LNCAP (cell line): Measurements from ENCODE around the gene HEATR1.

Experiments
- CTCF ChIP-seq: fragments of 450-650 bp; IDR thresholded peaks from 2 replicates; pipeline ENCODE4 v1.5.1; 2017; ENCODE audit warnings: mild to moderate bottlenecking

The HEATR1 gene

GRCh38 chr1:236530286-236530685 is 74.0 kb downstream of the HEATR1 start:
- TF ChIP-seq CTCF, result no peak

- no peak for TF ChIP-seq CTCF
Observed at GRCh38 chr1:236526079-236526478, 78.2 kb downstream of the HEATR1 start.

- TF ChIP-seq CTCF, result no peak
Observed at GRCh38 chr1:236524895-236525184, 79.5 kb downstream of the HEATR1 start.

DNA sequence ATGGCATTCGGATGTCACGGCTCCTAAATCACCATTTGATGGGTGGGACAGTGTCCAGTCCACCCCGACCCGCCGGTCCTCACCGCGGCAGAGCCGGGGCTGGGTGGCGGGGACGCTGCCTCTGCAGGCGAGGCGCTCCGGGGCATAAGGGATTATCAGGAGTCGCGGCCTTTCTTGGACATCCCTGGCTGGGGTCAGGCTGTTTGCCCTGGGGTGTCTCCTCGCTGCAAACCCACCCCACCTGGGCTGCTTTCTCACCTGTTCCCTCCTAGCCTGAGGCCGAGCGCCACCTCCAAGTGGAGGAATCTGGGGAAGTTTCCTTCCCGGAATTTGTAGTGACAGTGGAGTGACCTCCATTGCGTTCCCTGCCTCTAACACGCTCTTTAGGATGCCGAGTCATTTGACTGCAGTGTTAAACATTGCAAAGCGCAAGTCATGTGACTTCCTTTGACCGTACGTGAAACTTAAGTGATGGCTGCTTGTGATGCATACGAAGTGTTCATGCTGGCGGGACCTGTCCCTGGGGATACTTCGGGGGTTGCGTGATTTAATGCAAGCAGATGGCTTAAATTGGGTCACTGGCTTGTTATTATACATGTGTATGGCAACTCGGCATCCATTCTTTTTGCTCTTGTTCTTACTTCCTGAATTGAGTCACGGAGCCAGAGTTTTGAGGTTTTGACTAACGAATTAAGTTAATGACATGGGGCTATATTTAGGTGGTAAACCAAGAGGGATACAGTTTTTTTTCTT is 80.0 kb downstream of the HEATR1 start:
- no peak for TF ChIP-seq CTCF

DNA sequence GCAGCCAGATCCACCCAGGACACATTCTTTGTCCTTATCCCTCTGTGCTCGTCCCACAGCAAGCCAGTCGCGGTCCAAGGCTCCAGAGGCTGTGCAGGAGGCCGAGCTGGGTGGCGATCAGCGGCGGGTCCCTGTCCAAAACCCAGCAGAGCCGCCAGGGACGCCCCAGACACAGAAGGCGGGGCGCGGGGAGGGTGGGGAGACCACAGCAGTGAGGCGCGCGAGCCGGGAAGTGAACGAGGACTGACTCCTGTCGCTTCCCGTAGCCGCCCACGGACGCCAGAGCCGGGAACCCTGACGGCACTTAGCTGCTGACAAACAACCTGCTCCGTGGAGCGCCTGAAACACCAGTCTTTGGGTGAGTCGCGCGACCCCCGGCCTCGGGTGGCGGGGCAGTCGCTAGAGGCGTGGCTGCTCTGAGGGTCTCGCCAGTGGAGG is 80.6 kb downstream of the HEATR1 start, which contains the start of gene LGALS8:
Gene LGALS8, plus strand, starts transcription at position 279 of the 438 bp plus-strand sequence. CDS start 2,089 bp downstream, outside the sequence.
- TF ChIP-seq CTCF, result no peak

DNA sequence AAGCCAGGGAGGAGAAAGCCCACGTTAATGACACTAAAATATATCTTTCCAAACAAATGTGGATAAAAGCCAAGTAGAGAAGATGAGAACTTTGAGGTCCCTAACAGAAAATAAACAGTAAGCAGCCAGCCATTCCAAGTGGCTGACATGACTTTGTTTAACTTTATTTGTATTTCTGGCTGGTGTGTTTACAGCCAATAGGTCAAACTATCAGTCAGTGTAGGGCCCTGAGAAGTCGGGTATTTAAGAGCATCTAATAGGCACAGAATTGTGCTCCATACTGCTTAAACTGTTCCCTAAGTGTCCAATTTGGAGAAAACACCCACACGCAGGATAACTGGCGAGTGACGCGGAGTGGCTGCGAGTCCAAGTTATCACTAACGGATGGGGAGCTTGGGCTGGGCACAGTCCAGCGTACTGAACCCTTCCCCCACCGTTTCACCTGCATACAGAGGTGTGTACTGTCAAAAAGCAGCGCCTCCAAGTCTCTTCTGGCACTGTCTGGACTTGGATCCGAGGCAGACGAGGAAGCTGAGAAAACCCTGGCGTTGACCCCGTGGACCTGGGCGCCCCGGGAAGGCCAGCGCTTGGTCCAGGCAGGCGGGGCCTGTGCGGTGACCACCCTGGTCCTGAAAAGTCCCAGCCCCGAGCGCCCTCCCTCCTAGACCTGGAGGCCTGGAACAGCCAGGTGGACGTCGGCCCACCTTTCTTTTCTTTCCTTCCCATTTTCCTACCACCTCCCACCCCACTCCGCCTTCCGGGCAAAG is 81.2 kb downstream of the HEATR1 start:
- TF ChIP-seq CTCF, result no peak

DNA sequence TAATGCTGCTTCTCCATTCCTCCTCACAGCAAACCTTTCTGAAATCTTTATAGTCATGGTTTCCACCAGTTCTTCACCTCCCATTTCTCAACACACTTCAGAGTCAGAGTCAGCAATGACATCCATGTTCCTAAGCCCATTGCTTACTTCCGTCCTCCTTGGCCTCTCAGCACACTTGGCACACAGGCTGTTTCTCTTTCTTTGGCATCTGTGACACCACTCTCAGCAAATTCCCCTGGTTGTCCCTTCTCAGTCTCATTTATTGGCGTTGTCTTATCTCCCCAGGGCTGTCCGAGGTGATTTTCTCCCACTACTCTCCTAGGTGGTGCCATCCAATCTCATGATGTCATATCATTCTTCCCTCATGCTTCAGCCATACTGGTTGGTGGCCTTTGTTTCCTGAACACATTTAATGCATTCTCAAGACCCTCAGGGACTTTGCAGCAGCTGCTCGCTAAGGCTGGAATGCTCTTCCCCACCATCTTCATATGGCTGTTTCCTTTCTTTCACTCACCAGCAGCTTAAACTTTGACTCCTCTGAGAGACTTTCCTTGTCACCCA is 83.8 kb downstream of the HEATR1 start:
- no peak for TF ChIP-seq CTCF
